Inferior parietal cortex (tissue), 1 donor: ENCODE results near the gene ATP2A1.
"Not testable (repeated sequence)": the region's sequence is repeated elsewhere in the genome, so short reads cannot be mapped to it uniquely, and the experiment has no call there.

Experiments
- DNase-seq: peaks from one replicate; pipeline ENCODE4 v3.0.0-alpha.2; 2016; ENCODE audit errors: extremely low spot score

Gene ATP2A1

DNA sequence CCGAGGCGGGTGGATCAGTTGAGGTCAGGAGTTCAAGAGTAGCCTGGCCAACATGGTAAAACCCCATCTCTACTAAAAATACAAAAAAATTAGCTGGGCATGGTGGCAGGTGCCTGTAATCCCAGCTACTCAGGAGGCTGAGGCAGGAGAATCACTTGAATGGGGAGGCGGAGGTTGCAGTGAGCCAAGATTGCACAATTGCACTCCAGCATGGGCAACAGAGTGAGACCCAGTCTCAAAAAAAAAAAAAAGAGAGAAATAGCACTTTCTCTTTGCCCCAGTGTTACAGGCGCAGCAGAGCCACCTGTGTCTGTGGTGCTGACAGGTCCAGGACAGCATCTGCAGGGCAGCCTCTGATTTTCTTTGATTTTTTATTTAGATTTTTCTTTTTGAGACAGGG, 3.3 kb downstream of the ATP2A1 start:
- not testable (repeated sequence) for DNase-seq

DNA sequence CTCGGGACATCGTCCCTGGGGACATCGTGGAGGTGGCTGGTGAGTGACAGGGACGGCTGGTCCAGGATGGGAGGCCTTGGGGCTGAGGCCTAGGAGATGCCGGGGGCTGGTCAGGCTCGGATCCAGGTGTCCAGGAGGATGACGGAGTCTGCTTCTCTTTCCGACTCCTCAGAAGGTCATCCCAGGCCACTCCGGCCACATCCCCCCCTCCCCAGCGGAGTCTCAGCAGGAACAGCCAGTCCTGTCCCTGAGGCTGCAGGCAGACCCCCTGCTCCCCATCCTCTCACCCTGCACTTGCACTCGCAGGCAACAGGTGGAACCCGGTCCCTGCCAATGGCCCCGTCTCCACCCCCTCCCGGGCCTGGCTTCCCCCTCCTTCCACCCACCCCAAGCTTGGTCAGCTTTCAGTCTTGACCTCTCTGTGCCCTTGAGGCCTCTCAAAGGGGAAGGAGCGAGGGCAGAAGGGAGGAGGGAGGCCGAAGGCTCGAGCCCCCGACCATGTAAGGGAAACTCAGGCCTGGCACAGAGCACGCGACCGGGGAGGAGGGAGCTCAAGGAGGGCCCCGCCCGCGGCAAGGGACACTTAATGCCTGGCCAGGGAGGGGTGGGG, 4.4 kb downstream of the ATP2A1 start:
- DNase-seq: no peak

DNA sequence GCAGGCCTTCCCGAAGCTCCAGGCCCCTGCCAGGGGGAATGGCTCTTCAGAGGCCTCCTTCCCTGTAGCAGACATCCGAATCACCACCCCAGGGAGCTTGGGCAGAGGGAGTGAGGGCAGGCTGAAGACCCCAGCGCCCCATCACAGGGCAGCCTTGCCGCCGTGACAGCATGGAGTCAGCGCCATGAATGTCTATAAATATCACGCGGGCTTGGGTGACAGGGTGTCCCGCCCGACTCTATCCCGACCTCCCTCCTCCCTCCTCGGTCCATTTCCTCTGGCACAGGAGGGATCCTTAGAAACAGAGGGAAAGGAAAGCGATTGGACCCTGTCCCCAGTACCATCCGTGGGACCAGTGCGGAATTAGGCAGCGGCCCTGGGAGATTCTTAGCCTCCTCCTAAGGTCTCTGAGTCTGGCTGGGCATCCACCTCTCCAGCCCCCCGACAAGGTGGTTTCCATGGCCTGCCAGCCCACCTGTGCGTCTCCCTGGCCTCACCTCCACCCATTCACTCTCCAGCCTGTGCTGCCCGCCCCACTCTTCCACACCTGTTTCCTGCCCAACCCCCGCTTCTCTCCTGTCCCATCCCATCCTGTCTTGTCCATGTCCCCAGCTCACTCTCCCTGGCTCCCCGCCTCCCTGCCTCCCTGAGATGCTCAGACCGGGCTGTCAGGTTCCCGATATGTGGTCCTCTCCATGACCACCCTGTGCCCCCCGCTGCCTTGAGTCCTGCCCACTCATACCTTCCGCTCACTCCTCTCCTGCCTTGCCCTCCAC, 5.1 kb downstream of the ATP2A1 start:
- DNase-seq: no peak

DNA sequence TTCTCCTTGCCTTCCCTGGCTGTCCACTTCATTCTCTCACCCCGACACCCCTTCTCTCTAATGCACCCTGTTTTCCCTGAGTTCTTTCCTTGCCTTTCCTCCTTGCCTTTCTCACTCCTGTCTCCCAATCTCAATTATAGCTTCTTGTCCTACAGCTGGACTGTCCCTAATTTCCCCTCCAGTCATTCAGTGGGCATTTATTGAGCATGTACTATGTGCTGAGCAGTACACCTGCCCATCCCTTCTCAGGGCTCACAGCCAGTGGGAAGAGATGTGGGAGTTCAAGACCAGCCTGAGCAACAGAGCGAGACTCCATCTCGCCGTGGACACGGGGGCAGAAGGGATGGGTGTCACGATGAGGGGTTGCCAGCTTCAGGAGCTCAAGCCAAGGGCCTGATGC, 5.8 kb downstream of the ATP2A1 start:
- DNase-seq: no peak

DNA sequence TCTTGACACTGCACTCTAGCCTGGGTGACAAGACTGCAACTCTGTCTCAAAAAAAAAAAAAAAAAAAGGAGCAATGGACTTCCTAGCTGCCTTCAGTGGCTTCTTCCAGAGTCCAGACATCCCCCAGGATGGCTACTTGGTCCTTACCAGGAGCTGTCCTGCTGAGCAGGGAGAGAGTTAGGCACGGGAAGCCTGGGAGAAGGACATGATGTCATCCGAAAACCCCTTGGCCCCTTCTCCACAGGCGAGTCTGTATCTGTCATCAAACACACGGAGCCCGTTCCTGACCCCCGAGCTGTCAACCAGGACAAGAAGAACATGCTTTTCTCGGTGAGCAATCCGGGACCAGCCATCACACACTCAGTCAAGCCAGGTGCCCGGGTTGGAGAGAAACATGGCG, 8.7 kb downstream of the ATP2A1 start:
- DNase-seq: no peak

DNA sequence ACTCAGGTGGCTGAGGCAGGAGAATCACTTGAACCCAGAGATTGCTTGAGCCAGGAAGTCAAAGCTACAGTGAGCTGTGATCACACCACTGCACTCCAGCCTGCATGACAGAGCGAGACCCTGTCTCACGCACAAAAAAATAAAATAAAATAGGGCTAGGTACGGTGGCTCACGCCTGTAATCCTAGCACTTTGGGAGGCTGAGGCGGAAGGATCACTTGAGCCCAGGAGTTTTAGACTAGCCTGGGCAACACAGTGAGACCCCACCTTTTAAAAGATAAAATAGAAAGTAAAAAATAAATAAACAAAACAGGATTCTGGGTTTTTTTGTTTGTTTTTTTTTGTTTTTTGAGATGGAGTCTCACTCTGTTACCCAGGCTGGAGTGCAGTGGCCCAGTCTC, 12.1 kb downstream of the ATP2A1 start:
- not testable (repeated sequence) for DNase-seq

DNA sequence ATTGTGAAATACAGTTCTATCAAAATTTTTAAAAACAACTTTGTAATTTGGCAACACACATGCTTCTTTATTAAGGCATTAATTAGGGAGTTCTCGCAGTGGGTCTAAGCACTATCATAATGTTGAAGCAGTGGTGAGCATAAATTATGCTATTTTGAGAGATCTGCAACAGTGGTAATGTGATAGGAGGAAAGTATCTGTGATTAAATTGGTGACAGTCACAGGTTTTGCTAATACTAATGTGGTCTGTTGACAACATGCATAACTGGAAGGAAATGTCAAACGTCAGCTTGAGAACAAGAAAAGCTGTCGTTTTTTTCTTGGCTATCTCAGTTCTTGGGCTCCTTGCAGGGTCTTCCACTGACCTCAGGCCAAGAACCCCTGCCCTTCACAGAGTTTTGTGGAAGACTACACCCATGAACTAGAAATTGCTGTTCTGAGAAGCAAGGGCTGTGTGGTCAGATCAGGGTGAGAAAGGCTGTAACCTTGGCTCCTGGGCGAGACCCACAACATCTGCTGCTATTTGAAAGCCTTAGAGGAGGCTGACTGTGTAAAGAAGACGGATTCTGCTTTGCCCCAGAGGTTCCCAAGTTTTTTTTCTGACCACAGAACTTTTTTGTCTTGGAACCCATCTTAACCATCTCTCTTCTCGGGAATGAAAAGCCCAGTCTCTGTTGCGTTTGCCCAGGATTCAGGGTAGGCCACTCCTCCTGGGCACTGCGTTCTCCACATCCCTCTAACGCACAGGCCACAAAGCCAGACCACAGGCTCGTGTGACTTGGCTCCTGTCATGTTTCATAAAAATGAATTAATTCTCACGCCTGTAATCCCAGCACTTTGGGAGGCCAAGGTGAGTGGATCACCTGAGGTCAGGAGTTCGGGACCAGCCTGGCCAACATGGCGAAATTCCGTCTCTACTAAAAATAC, 13.9 kb downstream of the ATP2A1 start:
- DNase-seq: no peak

DNA sequence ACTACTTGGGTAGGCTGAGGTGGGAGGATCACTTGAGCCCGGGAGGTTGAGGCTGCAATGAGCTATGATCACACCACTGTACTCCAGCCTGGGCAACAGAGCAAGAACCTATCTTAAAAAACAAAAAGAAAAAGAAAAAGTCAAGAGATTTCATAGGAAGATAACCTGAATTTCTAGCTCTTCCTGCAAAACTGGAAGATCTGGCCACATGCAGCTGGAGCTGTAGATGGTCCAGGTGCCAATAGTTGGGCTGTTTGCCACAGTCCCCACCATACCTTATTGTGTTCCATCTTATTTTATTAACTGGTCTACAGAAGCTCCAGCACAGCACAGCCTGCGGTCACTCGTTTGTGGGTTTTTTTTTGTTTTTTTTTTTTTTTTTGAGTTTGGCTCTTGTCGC, 15.0 kb downstream of the ATP2A1 start:
- no peak for DNase-seq

DNA sequence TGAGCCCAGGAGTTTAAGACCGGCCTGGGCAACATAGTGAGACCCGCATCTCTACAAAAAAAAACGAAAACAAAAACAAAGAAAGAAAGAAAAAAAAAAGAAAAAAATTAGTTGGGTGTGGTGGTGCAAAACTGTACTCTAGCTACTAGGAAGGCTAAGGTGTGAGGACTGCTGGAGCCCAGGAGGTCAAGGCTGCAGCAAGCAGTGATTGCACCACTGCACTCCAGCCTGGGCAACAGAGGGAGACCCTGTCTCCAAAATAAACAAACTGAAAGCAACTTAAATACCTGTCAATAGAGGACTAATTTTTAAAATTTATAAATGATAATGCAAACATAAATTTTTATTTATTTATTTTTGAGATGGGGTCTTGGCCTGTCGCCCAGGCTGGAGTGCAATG, 17.3 kb downstream of the ATP2A1 start:
- DNase-seq: no peak

DNA sequence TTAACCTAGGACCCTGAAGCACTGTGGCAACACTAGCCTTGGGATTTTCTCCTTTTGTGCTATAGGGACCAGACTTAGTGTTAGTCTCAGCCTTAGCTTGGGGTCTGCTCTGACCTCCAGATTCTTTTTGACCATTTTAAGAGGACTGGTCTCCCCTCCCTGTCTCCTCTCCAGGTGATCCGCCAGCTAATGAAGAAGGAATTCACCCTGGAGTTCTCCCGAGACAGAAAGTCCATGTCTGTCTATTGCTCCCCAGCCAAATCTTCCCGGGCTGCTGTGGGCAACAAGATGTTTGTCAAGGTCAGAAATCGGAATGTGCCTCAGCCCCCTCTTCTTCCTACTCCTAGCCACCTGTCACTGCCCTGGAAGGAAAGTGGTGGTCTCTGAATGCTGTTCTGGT, 19.5 kb downstream of the ATP2A1 start:
- no peak for DNase-seq

DNA sequence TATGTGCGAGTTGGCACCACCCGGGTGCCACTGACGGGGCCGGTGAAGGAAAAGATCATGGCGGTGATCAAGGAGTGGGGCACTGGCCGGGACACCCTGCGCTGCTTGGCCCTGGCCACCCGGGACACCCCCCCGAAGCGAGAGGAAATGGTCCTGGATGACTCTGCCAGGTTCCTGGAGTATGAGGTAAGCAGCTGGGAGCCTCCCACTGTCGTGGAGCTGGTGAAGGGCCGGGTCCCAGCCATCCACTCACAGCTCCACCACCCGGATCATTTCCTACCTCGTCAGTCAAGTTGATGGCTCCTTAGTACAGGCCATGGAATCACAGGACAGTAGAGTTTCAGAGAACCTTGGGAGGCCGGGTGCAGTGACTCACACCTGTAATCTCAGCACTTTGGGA, 20.0 kb downstream of the ATP2A1 start:
- DNase-seq: no peak

DNA sequence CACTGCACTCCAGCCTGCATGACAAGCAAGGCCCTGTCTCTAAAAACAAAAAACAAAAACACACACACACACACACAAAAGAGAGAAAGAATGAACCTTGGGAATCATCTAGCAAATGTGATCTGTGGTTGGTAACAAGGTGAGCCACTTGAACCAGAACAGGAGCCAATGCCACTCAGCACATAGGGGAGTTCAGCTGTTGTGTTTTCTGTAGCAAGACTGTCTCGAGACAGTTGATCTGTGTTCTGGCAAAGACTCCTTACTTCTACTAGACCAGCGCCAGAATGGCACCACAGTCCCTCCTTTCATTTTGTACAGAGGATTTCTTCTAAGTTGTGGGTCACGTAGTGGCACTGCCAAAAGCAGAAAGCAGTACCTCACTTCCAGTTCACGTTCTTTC, 20.7 kb downstream of the ATP2A1 start:
- DNase-seq: no peak

DNA sequence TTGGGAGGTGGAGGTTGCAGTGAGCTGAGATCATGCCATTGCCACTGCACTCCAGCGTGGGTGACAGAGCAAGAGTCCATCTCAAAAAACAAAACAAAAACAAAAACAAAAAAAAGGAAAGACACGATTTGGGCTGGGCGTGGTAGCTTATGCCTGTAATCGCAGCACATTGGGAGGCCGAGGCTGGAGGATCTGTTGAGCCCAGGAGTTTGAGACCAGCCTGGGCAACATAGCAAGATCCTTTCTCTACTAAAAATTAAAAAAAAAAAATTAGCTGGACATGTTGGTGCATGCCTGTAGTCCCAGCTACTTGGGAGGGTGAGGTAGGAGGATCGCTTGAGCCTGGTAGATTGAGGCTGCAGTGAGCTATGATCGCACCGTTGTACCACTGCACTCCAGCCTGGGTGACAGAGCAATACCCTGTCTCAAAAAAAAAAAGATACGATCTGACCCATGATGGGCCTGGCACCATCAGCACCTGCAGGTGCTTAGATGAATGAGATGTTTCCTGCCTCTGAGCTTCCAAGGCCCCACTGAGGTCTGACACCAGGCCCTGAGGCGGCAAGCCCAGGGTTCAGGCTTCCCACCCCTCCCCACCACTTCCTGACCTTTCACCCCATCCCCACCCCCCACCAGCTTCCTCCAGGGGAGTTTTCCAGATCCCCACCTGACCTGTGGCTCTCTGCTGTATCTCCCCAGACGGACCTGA, 21.7 kb downstream of the ATP2A1 start:
- DNase-seq: no peak

DNA sequence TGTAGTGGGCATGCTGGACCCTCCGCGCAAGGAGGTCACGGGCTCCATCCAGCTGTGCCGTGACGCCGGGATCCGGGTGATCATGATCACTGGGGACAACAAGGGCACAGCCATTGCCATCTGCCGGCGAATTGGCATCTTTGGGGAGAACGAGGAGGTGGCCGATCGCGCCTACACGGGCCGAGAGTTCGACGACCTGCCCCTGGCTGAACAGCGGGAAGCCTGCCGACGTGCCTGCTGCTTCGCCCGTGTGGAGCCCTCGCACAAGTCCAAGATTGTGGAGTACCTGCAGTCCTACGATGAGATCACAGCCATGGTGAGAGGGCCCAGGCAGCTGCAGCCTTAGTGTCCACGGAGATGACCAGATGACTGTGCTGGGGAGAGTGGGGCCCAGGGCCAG, 22.3 kb downstream of the ATP2A1 start:
- DNase-seq: no peak

DNA sequence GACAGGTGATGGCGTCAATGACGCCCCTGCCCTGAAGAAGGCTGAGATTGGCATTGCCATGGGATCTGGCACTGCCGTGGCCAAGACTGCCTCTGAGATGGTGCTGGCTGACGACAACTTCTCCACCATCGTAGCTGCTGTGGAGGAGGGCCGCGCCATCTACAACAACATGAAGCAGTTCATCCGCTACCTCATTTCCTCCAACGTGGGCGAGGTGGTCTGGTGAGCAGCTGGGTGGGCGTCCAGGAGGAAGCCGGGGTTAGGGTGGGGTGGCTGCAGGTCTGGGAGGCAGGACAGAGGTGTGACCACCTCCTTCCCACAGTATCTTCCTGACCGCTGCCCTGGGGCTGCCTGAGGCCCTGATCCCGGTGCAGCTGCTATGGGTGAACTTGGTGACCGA, 23.6 kb downstream of the ATP2A1 start:
- DNase-seq: no peak

DNA sequence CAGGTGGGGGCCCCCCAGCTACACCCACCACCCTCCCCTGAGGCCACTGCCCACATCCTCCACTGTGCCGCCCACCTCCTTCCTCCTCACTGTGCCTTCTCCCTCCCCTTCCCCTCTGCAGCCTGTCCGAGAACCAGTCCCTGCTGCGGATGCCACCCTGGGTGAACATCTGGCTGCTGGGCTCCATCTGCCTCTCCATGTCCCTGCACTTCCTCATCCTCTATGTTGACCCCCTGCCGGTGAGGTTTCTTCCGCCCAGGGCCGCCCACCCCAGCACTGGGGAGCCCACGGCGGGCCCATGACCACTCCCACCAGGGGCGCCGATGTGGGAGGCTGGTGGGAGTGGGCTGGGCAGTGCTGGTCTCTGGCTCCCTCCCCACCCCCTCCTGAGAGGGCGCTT, 24.6 kb downstream of the ATP2A1 start:
- DNase-seq: no peak

DNA sequence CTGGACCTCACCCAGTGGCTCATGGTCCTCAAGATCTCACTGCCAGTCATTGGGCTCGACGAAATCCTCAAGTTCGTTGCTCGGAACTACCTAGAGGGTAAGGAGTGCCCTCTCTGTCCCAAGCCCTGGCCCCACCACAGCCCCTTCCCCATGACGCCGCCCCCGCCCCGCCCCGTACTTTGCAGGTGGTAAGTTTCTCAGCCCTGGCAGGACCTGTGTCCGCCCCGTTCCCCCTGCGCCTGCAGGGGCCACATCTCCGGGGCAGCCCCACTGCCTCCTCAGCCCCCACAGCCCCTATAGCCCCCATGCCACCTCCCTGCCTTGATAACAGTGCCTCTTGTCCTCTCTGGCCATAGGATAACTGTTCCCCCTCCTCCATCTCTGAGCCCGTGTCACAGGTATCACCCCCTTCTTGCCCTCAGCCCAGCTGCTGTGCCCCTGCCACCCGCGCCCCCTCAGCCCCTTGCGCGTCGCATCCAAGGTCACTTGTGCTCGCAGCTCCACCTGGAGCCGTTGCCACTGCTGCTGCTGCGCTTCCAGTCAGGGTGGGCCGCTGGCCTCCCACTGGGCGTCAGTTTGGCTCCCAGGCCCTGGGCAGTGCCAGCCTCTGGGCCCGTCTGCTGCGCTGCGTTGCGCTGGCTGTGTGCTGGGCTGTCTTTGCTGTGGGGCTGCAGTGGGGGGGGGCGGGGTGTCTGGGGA, 25.2 kb downstream of the ATP2A1 start:
- no peak for DNase-seq

DNA sequence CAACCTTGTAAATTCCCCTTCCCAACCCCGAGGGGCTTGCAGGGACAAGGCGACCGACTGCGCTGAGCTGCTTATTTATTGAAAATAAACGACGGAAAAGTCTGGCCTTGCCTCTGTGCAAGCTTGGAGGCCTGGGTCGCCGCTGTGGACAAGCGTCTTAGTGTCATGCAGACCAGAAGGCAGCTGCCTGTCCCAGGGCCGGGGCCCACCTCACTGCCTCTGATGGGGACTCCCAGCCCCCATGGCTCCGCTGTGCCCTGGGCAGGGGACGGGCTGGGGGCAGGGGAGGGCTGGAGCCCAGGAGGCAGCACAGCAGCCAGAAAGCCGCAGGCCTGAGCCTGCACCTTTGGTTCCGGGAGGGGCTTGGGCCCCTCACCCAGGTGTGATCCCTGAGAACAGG, 26.1 kb downstream of the ATP2A1 start:
- no peak for DNase-seq

DNA sequence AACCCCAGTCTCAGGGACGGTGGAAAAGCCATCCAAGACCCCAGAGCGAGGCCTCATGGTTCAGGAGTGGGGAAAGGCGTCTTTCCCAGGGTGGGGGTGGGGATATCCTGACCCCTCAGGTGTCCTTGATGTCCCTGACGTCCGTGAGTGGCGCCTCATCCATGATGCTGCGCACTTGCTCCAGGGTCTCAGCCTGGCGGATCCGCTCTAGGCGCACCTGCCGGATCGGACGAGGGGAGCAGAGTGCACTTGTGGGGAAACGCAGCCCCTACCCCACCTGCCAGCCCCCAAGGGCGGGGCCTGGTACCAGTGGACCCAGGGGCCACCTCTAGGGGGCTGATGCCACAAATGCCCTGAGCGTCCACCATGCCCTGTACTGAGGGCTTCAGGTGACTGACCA, 26.5 kb downstream of the ATP2A1 start:
- no peak for DNase-seq

DNA sequence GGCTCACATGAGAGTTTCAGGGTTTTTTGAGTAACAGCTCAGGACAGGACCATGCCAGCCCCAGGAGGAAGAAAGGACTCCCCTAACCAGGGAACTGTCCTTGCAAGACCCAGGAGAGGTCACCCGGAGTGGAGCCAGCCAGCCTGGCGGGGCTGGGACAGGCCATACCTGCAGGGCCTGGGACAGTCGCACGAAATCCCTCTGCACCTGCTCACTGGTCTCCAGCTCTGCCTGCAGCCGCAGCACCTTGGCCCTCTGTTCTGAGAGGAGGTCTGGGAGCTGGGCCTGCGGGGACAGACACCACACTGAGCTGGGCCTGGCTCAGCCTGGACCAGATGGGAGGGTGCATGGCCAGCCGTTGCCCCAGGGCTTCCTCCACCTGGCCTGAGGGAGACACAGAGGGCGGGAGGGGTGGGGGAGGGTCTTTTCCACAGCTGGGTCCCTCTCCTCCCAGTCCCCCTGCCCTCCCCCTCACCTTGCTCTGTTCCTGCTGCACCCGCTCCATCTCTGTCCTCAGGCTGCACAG, 27.0 kb downstream of the ATP2A1 start:
- DNase-seq: no peak

DNA sequence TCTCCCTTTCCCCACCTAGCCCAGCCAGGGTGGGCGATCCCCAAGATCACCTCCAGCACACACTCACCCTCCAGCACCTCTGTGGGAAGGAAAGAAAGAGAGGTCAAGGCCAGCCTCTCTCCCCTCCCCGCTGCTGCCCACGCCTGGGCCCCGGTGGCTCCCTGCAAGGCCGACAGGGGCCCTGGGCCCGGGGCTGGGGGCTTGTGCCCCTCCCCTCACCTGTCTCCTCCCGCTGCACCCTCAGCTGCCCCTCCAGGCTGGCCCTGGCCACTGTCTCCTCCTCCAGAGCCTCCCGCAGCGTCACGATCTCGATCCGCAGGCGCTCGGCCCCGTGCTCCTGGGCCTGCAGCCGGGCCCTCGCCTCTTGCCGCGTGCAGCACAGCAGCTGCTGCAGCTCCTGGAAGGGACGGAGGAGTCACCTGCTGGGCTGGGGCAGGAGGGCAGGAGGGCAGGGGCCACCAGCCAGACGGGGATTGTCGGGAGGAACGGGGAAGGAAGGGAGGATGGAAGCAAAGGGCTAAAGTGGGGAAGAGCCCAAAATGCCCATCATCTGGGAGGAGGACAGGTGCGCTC, 27.6 kb downstream of the ATP2A1 start:
- DNase-seq: no peak
